IMR-90 (cell line): ENCODE results near the gene TMEM59. TPM values are rescaled to one million over a fixed set of nuclear protein-coding genes. Genes with fewer than 3 reads are reported as not detected.
A peak's percentile ranks its signal among the peaks of the same experiment; 100 is the strongest.

ENCODE experiments used
- ATAC-seq: fragments of 200-7000 bp; cut with Tn5 transposase; 2 replicates; pipeline ENCODE4 v1.9.1; 2020; ENCODE audit warnings: low read depth, mild to moderate bottlenecking, moderate library complexity
- BruUV-seq: library from RNA; stranded (reverse); fragments of 400-500 nt; replicated peaks from 2 replicates; lab custom pipeline; 2021; lab: Mats Ljungman, UMichigan
- CTCF ChIA-PET: fragments of 300-600 bp; formaldehyde crosslinking; extraction: SDS; loops from one replicate; lab custom pipeline; 2021; ENCODE audit warnings: antibody characterized with exemption; lab: Yijun Ruan, JAX
- POLR2A ChIA-PET: fragments of 300-600 bp; sonication (Branson Sonifier 250); formaldehyde crosslinking; loops from one replicate; lab custom pipeline; 2022; ENCODE audit warnings: antibody characterized with exemption; ENCODE audit not compliant: unreplicated experiment; lab: Charles Lee
- DNase-seq: peaks from one replicate; pipeline ENCODE4 v3.0.0; 2013
- H2AFZ ChIP-seq: replicated peaks from 2 replicates; pipeline ENCODE3; 2013; ENCODE audit warnings: low read length, mild to moderate bottlenecking; ENCODE audit not compliant: poor library complexity
- H2AK5ac ChIP-seq: 2 replicates; pipeline ENCODE4 v1.6.1; 2013; ENCODE audit warnings: low read depth, low read length, inconsistent platforms
- H2AK9ac ChIP-seq: replicated peaks from 2 replicates; pipeline ENCODE3; 2013; ENCODE audit warnings: mild to moderate bottlenecking, low read depth, low read length, moderate library complexity; ENCODE audit not compliant: poor library complexity
- H2BK120ac ChIP-seq: 2 replicates; pipeline ENCODE4 v1.6.1; 2013; ENCODE audit warnings: low read depth, low read length, inconsistent platforms
- H2BK15ac ChIP-seq: 3 replicates; pipeline ENCODE4 v1.6.1; 2013; ENCODE audit warnings: low read depth, low read length, inconsistent platforms
- H2BK20ac ChIP-seq: 2 replicates; pipeline ENCODE4 v1.6.1; 2013; ENCODE audit warnings: low read depth, mild to moderate bottlenecking, inconsistent platforms, low read length, moderate library complexity
- H2BK5ac ChIP-seq: 2 replicates; pipeline ENCODE4 v1.6.1; 2013; ENCODE audit warnings: mild to moderate bottlenecking, low read depth, low read length, inconsistent platforms; ENCODE audit not compliant: poor library complexity, severe bottlenecking
- H3K14ac ChIP-seq: replicated peaks from 2 replicates; pipeline ENCODE4 v1.6.1; 2013; ENCODE audit warnings: low read depth, low read length, inconsistent platforms
- H3K18ac ChIP-seq: 2 replicates; pipeline ENCODE4 v1.6.1; 2013; ENCODE audit warnings: low read depth, low read length, control low read depth
- H3K23ac ChIP-seq: 2 replicates; pipeline ENCODE4 v1.6.1; 2013; ENCODE audit warnings: low read depth, low read length, inconsistent platforms
- H3K27ac ChIP-seq: 2 replicates; pipeline ENCODE4 v1.5.1; 2013; ENCODE audit warnings: mild to moderate bottlenecking, control low read depth, low read length; ENCODE audit not compliant: insufficient read depth
- H3K27me3 ChIP-seq: 2 replicates; pipeline ENCODE4 v1.6.1; 2013; ENCODE audit warnings: low read length; ENCODE audit not compliant: control insufficient read depth, insufficient read depth
- H3K36me3 ChIP-seq: 2 replicates; pipeline ENCODE4 v1.6.1; 2013; ENCODE audit warnings: low read length, mixed read lengths; ENCODE audit not compliant: control insufficient read depth, insufficient read depth
- H3K4ac ChIP-seq: 2 replicates; pipeline ENCODE4 v1.6.1; 2013; ENCODE audit warnings: low read depth, low read length, inconsistent platforms
- H3K4me1 ChIP-seq: 2 replicates; pipeline ENCODE4 v1.6.1; 2013; ENCODE audit warnings: low read length, mixed read lengths; ENCODE audit not compliant: control insufficient read depth, insufficient read depth
- H3K4me2 ChIP-seq: 2 replicates; pipeline ENCODE4 v1.6.1; 2013; ENCODE audit warnings: low read depth, mild to moderate bottlenecking, control low read depth, low read length, moderate library complexity
- H3K4me3 ChIP-seq: 2 replicates; pipeline ENCODE4 v1.5.1; 2013; ENCODE audit warnings: low read depth, mild to moderate bottlenecking, control low read depth, low read length, moderate library complexity; ENCODE audit not compliant: insufficient read depth
- H3K56ac ChIP-seq: 2 replicates; pipeline ENCODE4 v1.6.1; 2013; ENCODE audit warnings: low read length, inconsistent platforms; ENCODE audit not compliant: insufficient read depth; ENCODE audit errors: extremely low read depth
- H3K79me1 ChIP-seq, 2 experiments: 2 replicates each; pipeline ENCODE4 v1.6.1; 2013; ENCODE audit warnings: low read length in 2 of 2, inconsistent platforms in 1 of 2, low read depth in 1 of 2
- H3K9ac ChIP-seq: 2 replicates; pipeline ENCODE4 v1.6.1; 2013; ENCODE audit warnings: low read depth, low read length, control low read depth
- H3K9me1 ChIP-seq: 2 replicates; pipeline ENCODE4 v1.6.1; 2013; ENCODE audit warnings: low read length, inconsistent platforms; ENCODE audit not compliant: insufficient read depth
- H3K9me3 ChIP-seq: 2 replicates; pipeline ENCODE4 v1.6.1; 2013; ENCODE audit warnings: low read length; ENCODE audit not compliant: control insufficient read depth, insufficient read depth
- H4K20me1 ChIP-seq: 2 replicates; pipeline ENCODE4 v1.6.1; 2013; ENCODE audit warnings: low read length, inconsistent platforms; ENCODE audit not compliant: insufficient read depth
- H4K5ac ChIP-seq: 2 replicates; pipeline ENCODE4 v1.6.1; 2013; ENCODE audit warnings: mild to moderate bottlenecking, low read depth, low read length, control low read depth
- H4K8ac ChIP-seq, 2 experiments: 2 replicates each; pipeline ENCODE4 v1.6.1; 2013; ENCODE audit warnings: low read depth in 2 of 2, low read length in 2 of 2, control low read depth in 1 of 2, inconsistent platforms in 1 of 2
- H4K91ac ChIP-seq: 2 replicates; pipeline ENCODE4 v1.6.1; 2013; ENCODE audit warnings: low read depth, low read length, inconsistent platforms; ENCODE audit not compliant: insufficient read depth
- BHLHE40 ChIP-seq: fragments of 150-350 bp; IDR thresholded peaks from 2 replicates; pipeline ENCODE4 v1.6.1; 2016; ENCODE audit warnings: mild to moderate bottlenecking, low read depth, low read length
- CEBPB ChIP-seq: IDR thresholded peaks from 2 replicates; pipeline ENCODE4 v1.6.1; 2012; ENCODE audit warnings: low read depth, low read length, improper control_type of control experiment
- CHD1 ChIP-seq: IDR thresholded peaks from 2 replicates; pipeline ENCODE4 v1.6.1; 2012; ENCODE audit warnings: low read depth, low read length, improper control_type of control experiment
- ELK1 ChIP-seq: fragments of 150-350 bp; IDR thresholded peaks from 2 replicates; pipeline ENCODE4 v1.6.1; 2016; ENCODE audit warnings: low read depth, mild to moderate bottlenecking, low read length, moderate library complexity, borderline replicate concordance
- FOS ChIP-seq: fragments of 150-350 bp; IDR thresholded peaks from 2 replicates; pipeline ENCODE4 v1.6.1; 2016; ENCODE audit warnings: low read depth, low read length
- MAFK ChIP-seq: IDR thresholded peaks from 2 replicates; pipeline ENCODE4 v1.6.1; 2012; ENCODE audit warnings: low read depth, low read length, improper control_type of control experiment
- MAZ ChIP-seq: IDR thresholded peaks from 2 replicates; pipeline ENCODE4 v1.6.1; 2012; ENCODE audit warnings: low read depth, mild to moderate bottlenecking, low read length, improper control_type of control experiment, moderate library complexity, borderline replicate concordance
- MXI1 ChIP-seq: IDR thresholded peaks from 2 replicates; pipeline ENCODE4 v1.6.1; 2012; ENCODE audit warnings: low read depth, mild to moderate bottlenecking, low read length, moderate library complexity, borderline replicate concordance
- NFE2L2 ChIP-seq: fragments of 150-350 bp; IDR thresholded peaks from 2 replicates; pipeline ENCODE4 v1.6.1; 2016; ENCODE audit warnings: low read depth, mild to moderate bottlenecking, low read length
- POLR2A ChIP-seq: IDR thresholded peaks from 2 replicates; pipeline ENCODE4 v1.6.1; 2012; ENCODE audit warnings: mild to moderate bottlenecking, low read depth, low read length
- RAD21 ChIP-seq: IDR thresholded peaks from 2 replicates; pipeline ENCODE4 v1.6.1; 2012; ENCODE audit warnings: low read length, improper control_type of control experiment
- RCOR1 ChIP-seq: IDR thresholded peaks from 2 replicates; pipeline ENCODE4 v1.6.1; 2012; ENCODE audit warnings: mild to moderate bottlenecking, low read length, improper control_type of control experiment; ENCODE audit not compliant: insufficient replicate concordance
- RFX5 ChIP-seq: IDR thresholded peaks from 2 replicates; pipeline ENCODE4 v1.8.0; 2012; ENCODE audit warnings: low read depth, mild to moderate bottlenecking, low read length, moderate library complexity
- SMC3 ChIP-seq: fragments of 150-350 bp; IDR thresholded peaks from 2 replicates; pipeline ENCODE4 v1.6.1; 2016; ENCODE audit warnings: low read depth, mild to moderate bottlenecking, antibody characterized with exemption, low read length, moderate library complexity
- USF2 ChIP-seq: fragments of 150-350 bp; IDR thresholded peaks from 2 replicates; pipeline ENCODE4 v1.6.1; 2017; ENCODE audit warnings: mild to moderate bottlenecking, antibody characterized with exemption, low read length, low read depth
- WGBS, 2 experiments: methylation state at CpG; one replicate each; pipeline versions ENCODE4 v1.1.5 to v1.1.7; 2013; ENCODE audit warnings: missing lambda C conversion rate in 2 of 2; ENCODE audit not compliant: insufficient read length in 1 of 2; ENCODE audit errors: extremely low coverage in 2 of 2; 5-methylcytosine and 5-hydroxymethylcytosine counted together
- dilution Hi-C: fragments of 300-500 bp; cut with HindIII; formaldehyde crosslinking; loops from one replicate; pipeline ENCODE4 v1.14.3; 2018; ENCODE audit warnings: low sequenced_read_pairs; ENCODE audit not compliant: unreplicated experiment
- in situ Hi-C: fragments of 300-500 bp; cut with MboI; formaldehyde crosslinking; loops from 3 replicates; pipeline ENCODE4 v1.14.3; 2019; ENCODE audit warnings: low sequenced_read_pairs, inconsistent platforms, mixed read lengths
- intact Hi-C: fragments of 100-400 bp; cut with micrococcal nuclease; formaldehyde crosslinking; loops from 2 replicates; pipeline ENCODE4 v1.10.0; 2022
- polyA plus RNA-seq, 3 experiments: library from polyadenylated mRNA; depleted of rRNA; stranded (reverse); fragments of >200 nt; gene quantifications; 2 replicates each; pipeline ENCODE4 v1.2.3, GENCODE V29; 2012; ENCODE audit warnings: low replicate concordance in 1 of 3
- total RNA-seq: library from RNA; depleted of rRNA; stranded (reverse); fragments of >200 nt; gene quantifications from 2 replicates; pipeline ENCODE4 v1.2.3, GENCODE V29; 2012
- TF ChIP-seq, protein P1 (sequence below): conservative IDR thresholded peaks from 2 replicates; pipeline ENCODE4 v1.5.1; 2012; ENCODE audit warnings: mild to moderate bottlenecking, low read depth, low read length, improper control_type of control experiment

Gene TMEM59
- total and polyA plus RNA-seq, 2 of the 4 experiments (the other 2 are of a cell fraction), result 239 to 241 TPM

DNA sequence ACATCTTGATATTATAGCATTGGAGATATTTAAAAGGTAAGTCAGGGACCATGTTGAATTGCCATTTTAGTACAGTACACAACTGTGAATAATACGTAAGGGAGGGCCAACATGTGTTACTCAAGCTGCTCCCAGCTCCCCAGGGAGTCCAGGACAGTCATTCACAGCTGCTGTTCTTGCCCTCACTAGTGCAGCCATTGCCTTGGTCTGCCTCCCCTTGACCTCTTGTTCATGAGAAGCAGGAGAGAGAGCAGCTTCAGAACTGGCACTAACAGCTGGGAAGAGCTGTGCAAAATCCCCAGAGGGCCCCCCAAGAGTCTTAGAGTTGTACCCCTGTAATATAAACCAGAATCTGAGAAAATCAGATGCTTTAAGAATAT is 16.8 kb upstream of the TMEM59 start:
- H2AK9ac ChIP-seq, result no peak overlapping the region
- ChIA-PET POLR2A (no interaction called here), CTCF (interaction anchor here (0.6 to 1.4 kb wide), 4 partner anchors 8 to 420 kb away, joined by 3 read pairs; no protein-coding TSS in a partner anchor)
- H3K9ac ChIP-seq, result no peak overlapping the region
- no peaks in the 10 kb centered on the region for H3K9me1 ChIP-seq
- H3K18ac ChIP-seq, result no peak overlapping the region
- no peak overlapping the region for H4K91ac ChIP-seq
- DNase-seq (peak; percentile 9), ATAC-seq (peak; percentile 36)
- H2BK120ac ChIP-seq, result no peak overlapping the region
- H3K4me3 ChIP-seq, result no peak overlapping the region
- H3K4ac ChIP-seq, result 0 out of 2 replicates have a peak overlapping the region, but pooled peaks have one; percentile 20
- no peaks in the 10 kb centered on the region for H3K79me1 ChIP-seq
- peak overlapping the region; percentile 38; the same call in 1 of the 2 replicates for H2BK20ac ChIP-seq
- intact Hi-C loops, result loop anchor here (1.0 to 10.0 kb wide), 4 partner anchors 131 to 745 kb away; partner anchors contain the start of genes CYB5RL, MRPL37 and SSBP3
- WGBS, 2 experiments, result no CpG with 5 or more reads among the region's 1 CpG
- peak overlapping the region; percentile 5; the same call in 1 of the 2 replicates for H2AK5ac ChIP-seq
- no peaks in the 10 kb centered on the region for H3K9me3 ChIP-seq
- H2BK5ac ChIP-seq, result no peak overlapping the region
- no peak overlapping the region for H2BK15ac ChIP-seq
- dilution Hi-C loops, result no loop called here
- TF ChIP-seq CHD1 (no peak), MXI1 (no peak), RFX5 (no peak), FOS (no peak), MAZ (no peak), MAFK (no peak), ELK1 (no peak), RCOR1 (no peak), USF2 (no peak), POLR2A (no peak), RAD21 (no peak), NFE2L2 (no peak), SMC3 (no peak), CEBPB (no peak), BHLHE40 (no peak)
- TF ChIP-seq, protein P1, sequence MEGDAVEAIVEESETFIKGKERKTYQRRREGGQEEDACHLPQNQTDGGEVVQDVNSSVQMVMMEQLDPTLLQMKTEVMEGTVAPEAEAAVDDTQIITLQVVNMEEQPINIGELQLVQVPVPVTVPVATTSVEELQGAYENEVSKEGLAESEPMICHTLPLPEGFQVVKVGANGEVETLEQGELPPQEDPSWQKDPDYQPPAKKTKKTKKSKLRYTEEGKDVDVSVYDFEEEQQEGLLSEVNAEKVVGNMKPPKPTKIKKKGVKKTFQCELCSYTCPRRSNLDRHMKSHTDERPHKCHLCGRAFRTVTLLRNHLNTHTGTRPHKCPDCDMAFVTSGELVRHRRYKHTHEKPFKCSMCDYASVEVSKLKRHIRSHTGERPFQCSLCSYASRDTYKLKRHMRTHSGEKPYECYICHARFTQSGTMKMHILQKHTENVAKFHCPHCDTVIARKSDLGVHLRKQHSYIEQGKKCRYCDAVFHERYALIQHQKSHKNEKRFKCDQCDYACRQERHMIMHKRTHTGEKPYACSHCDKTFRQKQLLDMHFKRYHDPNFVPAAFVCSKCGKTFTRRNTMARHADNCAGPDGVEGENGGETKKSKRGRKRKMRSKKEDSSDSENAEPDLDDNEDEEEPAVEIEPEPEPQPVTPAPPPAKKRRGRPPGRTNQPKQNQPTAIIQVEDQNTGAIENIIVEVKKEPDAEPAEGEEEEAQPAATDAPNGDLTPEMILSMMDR, result no peak
- no peak overlapping the region for H4K8ac ChIP-seq
- no TSS peak for BruUV-seq
- no peak overlapping the region for H3K56ac ChIP-seq
- no peak overlapping the region for H3K27ac ChIP-seq
- peaks cover 3% of the 10 kb centered on the region; the same call in 1 of the 2 replicates for H3K4me1 ChIP-seq
- in situ Hi-C loops, result loop anchor here (25.0 kb wide), 1 partner anchor 207 kb away; no protein-coding TSS in a partner anchor
- no peak overlapping the region for H4K5ac ChIP-seq
- no peaks in the 10 kb centered on the region for H3K27me3 ChIP-seq
- no peak overlapping the region for H3K23ac ChIP-seq
- H3K14ac ChIP-seq, result no peak overlapping the region
- H3K36me3 ChIP-seq, result no peaks in the 10 kb centered on the region
- H2AFZ ChIP-seq, result peak overlapping the region; percentile 12
- H3K4me2 ChIP-seq, result no peak overlapping the region
- no peaks in the 10 kb centered on the region for H4K20me1 ChIP-seq
